ENCODE data around the gene PRR13.
"Not testable (repeated sequence)": the region's sequence is repeated elsewhere in the genome, so short reads cannot be mapped to it uniquely, and the experiment has no call there.

Gene PRR13

GRCh38 chr12:53441040-53441833 is at the start of gene PRR13:
TSS of gene PRR13 (plus strand) at chr12:53441734. CDS start at chr12:53442715, 981 bp downstream.
- H3K9ac ChIP-seq (ENCODE audit: low read length) = peak within 1 kb of the TSS; percentile 88
- H3K4me1 ChIP-seq (ENCODE audit: control insufficient read depth, insufficient read depth, low read length) = peaks cover 6% of the 10 kb centered on the region
- H3K27ac ChIP-seq (ENCODE audit: low read depth, low read length) = peak within 1 kb of the TSS; percentile 87
- no peaks in the 10 kb centered on the region for H3K27me3 ChIP-seq (ENCODE audit: control insufficient read depth, insufficient read depth, low read length)
- H3K36me3 ChIP-seq (ENCODE audit: control insufficient read depth, insufficient read depth, low read length) = no peaks in the 10 kb centered on the region
- peak within 1 kb of the TSS; percentile 91 for H3K4me3 ChIP-seq (ENCODE audit: low read length)

DNA sequence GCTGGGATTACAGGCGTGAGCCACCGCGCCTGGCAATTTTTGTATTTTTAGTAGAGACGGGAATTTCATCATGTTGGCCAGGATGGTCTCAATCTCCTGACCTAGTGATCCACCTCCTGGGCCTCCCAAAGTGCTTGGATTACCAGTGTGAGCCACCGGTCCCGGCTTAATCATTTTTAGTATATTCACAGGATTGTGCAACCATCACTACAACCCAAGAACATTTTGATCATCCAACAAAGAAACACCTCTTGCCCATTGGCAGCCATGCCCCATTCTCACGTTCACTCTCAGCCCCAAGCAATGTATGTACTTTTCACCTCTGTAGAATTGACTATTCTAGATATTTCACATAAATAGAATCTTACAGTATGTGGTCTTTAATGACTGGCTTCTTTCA is 41.6 kb upstream of the PRR13 start:
- Histone ChIP-seq H3K4me3 (ENCODE audit: low read length) (no peak overlapping the region), H3K9ac (ENCODE audit: low read length) (no peak overlapping the region), H3K27ac (ENCODE audit: low read depth, low read length) (no peak overlapping the region), H3K4me1 (ENCODE audit: control insufficient read depth, insufficient read depth, low read length) (no peaks in the 10 kb centered on the region), H3K27me3 (ENCODE audit: control insufficient read depth, insufficient read depth, low read length) (no peaks in the 10 kb centered on the region), H3K36me3 (ENCODE audit: control insufficient read depth, insufficient read depth, low read length) (no peaks in the 10 kb centered on the region)

- H3K4me3 ChIP-seq (ENCODE audit: low read length); H3K27ac ChIP-seq (ENCODE audit: low read depth, low read length); H3K36me3 ChIP-seq (ENCODE audit: control insufficient read depth, insufficient read depth, low read length); H3K9ac ChIP-seq (ENCODE audit: low read length); H3K4me1 ChIP-seq (ENCODE audit: control insufficient read depth, insufficient read depth, low read length); H3K27me3 ChIP-seq (ENCODE audit: control insufficient read depth, insufficient read depth, low read length): not testable (repeated sequence)
Measured at GRCh38 chr12:53402351-53402750, 39.2 kb upstream of the PRR13 start.

- Histone ChIP-seq H3K27ac (ENCODE audit: low read depth, low read length) (no peak overlapping the region), H3K9ac (ENCODE audit: low read length) (no peak overlapping the region), H3K27me3 (ENCODE audit: control insufficient read depth, insufficient read depth, low read length) (no peaks in the 10 kb centered on the region), H3K4me3 (ENCODE audit: low read length) (no peak overlapping the region), H3K4me1 (ENCODE audit: control insufficient read depth, insufficient read depth, low read length) (no peaks in the 10 kb centered on the region), H3K36me3 (ENCODE audit: control insufficient read depth, insufficient read depth, low read length) (no peaks in the 10 kb centered on the region)
Measured at GRCh38 chr12:53402871-53403270, 38.7 kb upstream of the PRR13 start.

GRCh38 chr12:53410951-53411350 is 30.6 kb upstream of the PRR13 start:
- Histone ChIP-seq H3K27ac (ENCODE audit: low read depth, low read length) (no peak overlapping the region), H3K36me3 (ENCODE audit: control insufficient read depth, insufficient read depth, low read length) (peaks cover 14% of the 10 kb centered on the region), H3K27me3 (ENCODE audit: control insufficient read depth, insufficient read depth, low read length) (no peaks in the 10 kb centered on the region), H3K4me1 (ENCODE audit: control insufficient read depth, insufficient read depth, low read length) (peaks cover 24% of the 10 kb centered on the region), H3K4me3 (ENCODE audit: low read length) (no peak overlapping the region), H3K9ac (ENCODE audit: low read length) (no peak overlapping the region)

- Histone ChIP-seq H3K27me3 (ENCODE audit: control insufficient read depth, insufficient read depth, low read length) (no peaks in the 10 kb centered on the region), H3K4me1 (ENCODE audit: control insufficient read depth, insufficient read depth, low read length) (peaks cover 24% of the 10 kb centered on the region), H3K27ac (ENCODE audit: low read depth, low read length) (peak overlapping the region; percentile 53), H3K9ac (ENCODE audit: low read length) (no peak overlapping the region), H3K4me3 (ENCODE audit: low read length) (no peak overlapping the region), H3K36me3 (ENCODE audit: control insufficient read depth, insufficient read depth, low read length) (peaks cover 14% of the 10 kb centered on the region)
Measured at GRCh38 chr12:53413485-53414204, 27.9 kb upstream of the PRR13 start.

GRCh38 chr12:53414756-53415417 is 26.6 kb upstream of the PRR13 start:
- peaks cover 24% of the 10 kb centered on the region for H3K4me1 ChIP-seq (ENCODE audit: control insufficient read depth, insufficient read depth, low read length)
- no peaks in the 10 kb centered on the region for H3K27me3 ChIP-seq (ENCODE audit: control insufficient read depth, insufficient read depth, low read length)
- H3K9ac ChIP-seq (ENCODE audit: low read length) = no peak overlapping the region
- peak overlapping the region; percentile 73 for H3K27ac ChIP-seq (ENCODE audit: low read depth, low read length)
- peaks cover 10% of the 10 kb centered on the region for H3K36me3 ChIP-seq (ENCODE audit: control insufficient read depth, insufficient read depth, low read length)
- H3K4me3 ChIP-seq (ENCODE audit: low read length) = no peak overlapping the region

GRCh38 chr12:53415752-53416389 is 25.7 kb upstream of the PRR13 start:
- Histone ChIP-seq H3K4me1 (ENCODE audit: control insufficient read depth, insufficient read depth, low read length) (peaks cover 24% of the 10 kb centered on the region), H3K27ac (ENCODE audit: low read depth, low read length) (peak overlapping the region; percentile 73)
- H3K9ac ChIP-seq (ENCODE audit: low read length); H3K27me3 ChIP-seq (ENCODE audit: control insufficient read depth, insufficient read depth, low read length); H3K4me3 ChIP-seq (ENCODE audit: low read length); H3K36me3 ChIP-seq (ENCODE audit: control insufficient read depth, insufficient read depth, low read length): not testable (repeated sequence)

DNA sequence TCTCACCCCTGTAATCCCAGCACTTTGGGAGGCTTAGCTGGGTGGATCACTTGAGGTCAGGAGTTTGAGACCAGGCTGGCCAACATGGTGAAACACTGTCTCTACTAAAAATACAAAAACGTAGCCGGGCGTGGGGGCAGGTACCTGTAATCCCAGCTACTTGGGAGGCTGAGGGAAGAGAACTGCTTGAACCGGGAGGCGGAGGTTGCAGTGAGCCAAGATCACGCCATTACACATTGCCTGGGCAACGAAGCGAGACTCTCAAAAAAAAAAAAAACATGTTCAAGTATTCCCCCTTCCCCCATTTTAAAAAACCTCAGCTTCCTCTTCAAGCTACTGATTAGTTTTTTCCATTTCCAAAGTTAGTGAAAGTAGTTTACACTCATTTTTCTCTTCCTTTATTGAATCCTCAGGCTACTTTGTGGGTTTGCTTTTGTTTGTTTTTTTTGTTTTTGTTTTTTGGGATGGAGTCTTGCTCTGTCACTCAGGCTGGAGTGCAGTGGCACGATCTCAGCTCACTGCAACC is 24.2 kb upstream of the PRR13 start:
- H3K9ac ChIP-seq (ENCODE audit: low read length); H3K27me3 ChIP-seq (ENCODE audit: control insufficient read depth, insufficient read depth, low read length); H3K27ac ChIP-seq (ENCODE audit: low read depth, low read length); H3K4me3 ChIP-seq (ENCODE audit: low read length); H3K36me3 ChIP-seq (ENCODE audit: control insufficient read depth, insufficient read depth, low read length): not testable (repeated sequence)
- H3K4me1 ChIP-seq (ENCODE audit: control insufficient read depth, insufficient read depth, low read length) = peaks cover 27% of the 10 kb centered on the region

DNA sequence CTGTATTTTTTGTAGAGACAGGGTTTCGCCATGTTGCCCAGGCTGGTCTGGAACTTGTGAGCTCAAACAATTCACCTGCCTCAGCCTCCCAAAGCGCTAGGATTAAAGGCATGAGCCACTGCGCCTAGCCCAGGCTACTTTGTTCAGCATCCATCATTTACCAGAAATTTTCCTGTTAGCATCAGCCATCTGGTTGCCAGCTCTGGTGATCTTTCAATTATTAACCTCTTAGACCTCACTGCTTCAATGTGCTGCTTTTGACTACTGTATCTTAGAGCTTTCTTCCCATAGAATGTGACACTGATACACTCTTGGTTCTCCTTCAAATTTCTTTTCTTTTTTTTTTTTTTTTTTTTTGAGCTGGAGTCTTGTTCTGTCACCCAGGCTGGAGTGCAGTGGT is 23.3 kb upstream of the PRR13 start:
- Histone ChIP-seq H3K9ac (ENCODE audit: low read length) (no peak overlapping the region), H3K4me3 (ENCODE audit: low read length) (no peak overlapping the region), H3K27ac (ENCODE audit: low read depth, low read length) (no peak overlapping the region), H3K36me3 (ENCODE audit: control insufficient read depth, insufficient read depth, low read length) (no peaks in the 10 kb centered on the region), H3K4me1 (ENCODE audit: control insufficient read depth, insufficient read depth, low read length) (peaks cover 22% of the 10 kb centered on the region), H3K27me3 (ENCODE audit: control insufficient read depth, insufficient read depth, low read length) (no peaks in the 10 kb centered on the region)

DNA sequence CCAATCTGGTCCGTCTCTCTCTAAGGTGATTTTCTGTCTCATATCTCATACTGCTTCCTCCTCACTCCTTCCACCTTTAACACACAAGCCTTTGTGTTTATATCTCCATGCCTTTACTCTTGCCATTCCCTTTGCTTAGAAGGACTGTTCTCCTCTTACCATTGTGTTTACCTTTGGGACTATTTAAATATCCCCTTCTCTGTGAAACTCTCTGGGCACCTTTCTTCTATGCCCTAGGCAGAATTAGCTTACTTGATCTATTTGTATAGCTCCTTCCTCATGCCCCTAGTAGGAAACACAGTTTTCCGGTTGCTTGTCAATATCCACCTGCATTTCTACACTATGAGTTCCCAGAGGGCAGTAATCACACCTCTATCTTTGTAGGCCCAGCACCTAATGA is 21.8 kb upstream of the PRR13 start:
- H3K4me1 ChIP-seq (ENCODE audit: control insufficient read depth, insufficient read depth, low read length) = peaks cover 14% of the 10 kb centered on the region
- no peak overlapping the region for H3K27ac ChIP-seq (ENCODE audit: low read depth, low read length)
- no peak overlapping the region for H3K9ac ChIP-seq (ENCODE audit: low read length)
- no peaks in the 10 kb centered on the region for H3K27me3 ChIP-seq (ENCODE audit: control insufficient read depth, insufficient read depth, low read length)
- H3K4me3 ChIP-seq (ENCODE audit: low read length) = no peak overlapping the region
- no peaks in the 10 kb centered on the region for H3K36me3 ChIP-seq (ENCODE audit: control insufficient read depth, insufficient read depth, low read length)

GRCh38 chr12:53422247-53422646 is 19.3 kb upstream of the PRR13 start:
- H3K36me3 ChIP-seq (ENCODE audit: control insufficient read depth, insufficient read depth, low read length); H3K27ac ChIP-seq (ENCODE audit: low read depth, low read length); H3K9ac ChIP-seq (ENCODE audit: low read length); H3K27me3 ChIP-seq (ENCODE audit: control insufficient read depth, insufficient read depth, low read length); H3K4me3 ChIP-seq (ENCODE audit: low read length); H3K4me1 ChIP-seq (ENCODE audit: control insufficient read depth, insufficient read depth, low read length): not testable (repeated sequence)
